Activated T-cell treated with anti-CD3 and anti-CD28 coated beads, Interleukin-2, amount 50 U/mL, for 48 hours (primary cell): Measurements from ENCODE around the gene MEF2C.

Source experiments
- DNase-seq, 2 experiments: peaks; one replicate each; pipeline ENCODE4 v3.0.0-alpha.2; 2020

The MEF2C gene

DNA sequence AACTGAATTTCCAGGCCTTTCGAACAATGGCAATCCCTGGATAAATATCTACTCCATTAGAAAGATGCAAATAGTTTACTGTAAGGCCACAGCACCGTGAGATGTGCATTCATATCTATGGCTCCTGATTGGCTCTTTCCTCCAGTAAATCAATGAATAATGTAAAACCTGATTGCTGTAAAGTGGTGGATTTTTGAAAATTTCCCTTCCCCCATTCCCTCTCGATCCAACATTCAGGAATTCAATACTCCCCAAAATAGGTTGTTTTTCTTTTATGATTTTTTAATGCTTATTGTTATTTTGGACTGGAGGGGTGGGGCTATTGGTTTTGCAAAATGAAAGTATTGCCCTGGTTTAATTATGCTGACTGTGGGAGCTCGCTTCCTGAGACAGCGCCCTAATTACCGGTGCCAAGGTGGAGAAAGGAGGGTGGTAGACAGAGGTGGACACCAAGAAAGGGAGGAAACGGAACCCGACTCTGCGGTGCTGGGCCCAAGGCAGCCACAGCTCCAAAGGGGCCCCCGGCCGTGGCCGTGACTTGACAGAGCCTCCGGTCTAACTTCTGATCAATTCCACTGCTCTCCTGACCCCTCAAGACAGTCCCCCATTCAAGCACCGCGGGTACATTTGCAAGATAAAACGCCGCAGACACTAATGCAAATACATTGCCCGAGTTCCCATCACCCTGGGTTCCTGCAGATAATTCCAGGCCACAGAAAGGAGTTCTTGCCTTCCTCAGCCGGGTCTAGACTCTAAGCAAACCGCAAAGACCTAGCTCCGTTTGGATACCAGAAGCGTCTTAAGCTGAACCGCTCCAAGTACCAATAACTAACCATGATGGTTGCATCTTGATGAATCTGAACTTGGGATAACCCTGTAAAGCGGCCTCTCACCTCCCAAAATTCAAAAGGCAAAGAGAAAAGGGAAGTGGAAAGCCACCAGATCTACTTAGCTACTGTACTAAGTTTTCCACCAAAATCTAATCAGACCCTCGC lies 211.2 kb downstream of the MEF2C start:
- DNase-seq, result no peak

DNA sequence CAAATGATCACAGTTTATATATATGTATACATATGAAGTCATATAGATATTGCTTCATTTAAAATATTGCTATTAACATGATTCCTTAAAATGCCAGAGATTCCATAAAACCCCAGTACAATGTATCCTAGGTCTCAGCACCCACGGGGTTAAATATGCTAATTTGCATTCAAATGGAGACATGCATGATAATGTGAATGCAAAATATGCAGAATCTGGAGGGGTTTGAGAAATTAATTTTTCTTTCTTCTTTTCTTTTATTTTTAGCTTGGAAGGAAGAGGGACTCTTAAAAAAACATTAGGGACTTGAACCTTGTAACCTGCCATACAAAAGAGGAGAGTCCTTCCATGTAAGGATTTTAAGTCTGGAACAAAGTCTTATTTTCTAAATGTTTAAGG lies 211.9 kb downstream of the MEF2C start:
- DNase-seq, result no peak

DNA sequence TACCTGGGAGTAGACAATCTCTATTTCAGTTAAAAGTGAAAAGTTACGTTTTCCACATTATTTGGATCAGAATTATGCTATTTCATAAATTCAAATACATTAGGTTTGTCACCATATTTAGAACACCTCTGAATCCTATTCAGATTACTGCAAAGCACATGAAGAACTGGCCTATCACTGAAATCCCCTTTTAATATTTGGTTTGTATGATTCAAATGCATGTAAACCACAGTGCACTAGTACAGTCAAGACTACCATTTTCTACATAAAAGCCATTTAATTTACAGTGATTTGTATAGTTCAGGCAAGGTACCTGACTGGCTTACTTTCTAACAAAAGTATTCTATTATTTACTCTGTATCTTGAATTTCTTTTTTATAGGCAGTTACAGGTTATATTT lies 212.5 kb downstream of the MEF2C start:
- no peak for DNase-seq

DNA sequence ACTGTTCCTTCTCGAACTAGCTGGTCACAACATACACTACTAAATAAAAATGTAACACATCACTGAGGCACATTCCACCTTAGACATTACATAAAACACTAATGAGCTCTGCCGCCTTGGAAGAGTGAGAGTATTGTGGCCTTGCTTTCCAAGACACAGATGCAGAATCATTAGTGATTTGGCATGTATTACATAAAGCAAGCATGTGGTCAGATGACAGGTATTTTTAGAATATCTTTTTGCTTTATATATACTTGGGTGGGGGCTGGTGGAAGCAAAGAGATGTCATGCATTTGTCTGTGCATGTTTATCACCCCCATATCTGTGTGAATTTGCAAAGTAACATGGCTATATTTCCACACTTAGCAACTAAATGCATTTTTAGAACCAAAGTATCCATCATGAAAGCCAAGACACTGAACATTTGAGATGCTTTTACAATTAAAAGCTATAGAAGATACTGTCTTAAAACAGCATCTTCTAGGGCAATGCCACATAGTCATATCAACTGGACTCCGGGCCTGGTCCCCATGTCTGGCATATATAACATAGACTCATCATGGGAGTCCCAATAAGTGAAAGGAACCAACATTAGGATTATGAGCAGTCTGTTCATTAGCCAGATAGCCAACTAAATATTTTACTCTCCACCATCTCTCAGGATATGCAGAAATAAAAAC lies 213.5 kb downstream of the MEF2C start:
- DNase-seq, result no peak

DNA sequence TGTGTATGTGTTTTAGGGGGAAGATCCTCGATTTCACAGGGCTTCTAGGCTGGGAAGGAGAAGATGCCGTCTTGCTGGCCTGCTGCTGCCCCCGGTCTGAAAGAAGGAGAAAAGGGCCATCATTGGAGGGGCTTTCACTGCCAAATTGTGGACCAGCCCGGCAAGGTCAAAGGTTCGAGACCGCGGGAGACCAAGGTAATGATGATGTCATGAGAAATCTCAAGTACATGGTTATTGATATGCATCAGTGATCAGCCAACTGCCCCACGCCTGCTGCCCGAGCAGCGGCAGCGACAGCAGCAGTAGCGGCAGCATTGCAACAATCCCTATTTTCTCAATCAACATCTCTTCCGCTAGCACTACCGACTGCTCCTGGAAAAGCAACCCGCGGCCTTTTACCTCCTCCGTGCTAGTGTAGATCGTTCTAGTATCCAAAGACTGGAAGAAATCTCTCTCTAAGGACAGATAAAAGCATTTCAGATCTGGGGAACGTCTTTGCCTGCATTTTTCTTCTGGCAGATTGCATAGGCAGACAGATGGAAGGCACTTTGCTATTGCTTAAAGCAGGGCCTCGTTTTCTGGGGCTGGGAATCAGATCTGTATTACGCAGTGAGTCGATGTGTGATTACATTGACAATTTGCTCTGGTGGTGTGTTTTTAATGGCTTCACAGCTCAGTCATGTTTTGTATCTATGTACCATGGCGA lies 215.3 kb downstream of the MEF2C start:
- DNase-seq, result no peak
